OCI-LY1 (cell line): ENCODE data around the gene PLVAP.

ENCODE experiments used
- H2AFZ ChIP-seq: fragments of 200-600 bp; sonication (generic), shearing (Covaris generic); 2 replicates; pipeline ENCODE4 v1.6.0; 2014; ENCODE audit warnings: antibody characterized with exemption, mild to moderate bottlenecking, low read length
- H3F3A ChIP-seq: fragments of 200-600 bp; sonication (generic), shearing (Covaris generic); 2 replicates; pipeline ENCODE4 v1.6.0; 2014; ENCODE audit warnings: mild to moderate bottlenecking, antibody characterized with exemption, low read length, moderate library complexity; ENCODE audit not compliant: insufficient read depth
- H3K27ac ChIP-seq: fragments of 200-600 bp; sonication (generic); 2 replicates; pipeline ENCODE4 v1.5.1; 2014; ENCODE audit warnings: low read length, mixed run types, mild to moderate bottlenecking, low read depth; ENCODE audit not compliant: poor library complexity, severe bottlenecking
- H3K27me3 ChIP-seq: fragments of 200-600 bp; sonication (generic); 2 replicates; pipeline ENCODE4 v1.6.0; 2014; ENCODE audit warnings: antibody characterized with exemption, mild to moderate bottlenecking, low read length, moderate library complexity; ENCODE audit not compliant: insufficient read depth
- H3K36me3 ChIP-seq: fragments of 200-600 bp; sonication (generic); 2 replicates; pipeline ENCODE4 v1.6.1; 2014; ENCODE audit warnings: mild to moderate bottlenecking, antibody characterized with exemption, low read length, moderate library complexity, mixed read lengths; ENCODE audit not compliant: insufficient read depth
- H3K4me1 ChIP-seq: fragments of 200-600 bp; sonication (generic); 2 replicates; pipeline ENCODE4 v1.5.1; 2014; ENCODE audit warnings: mild to moderate bottlenecking, low read length, moderate library complexity; ENCODE audit not compliant: insufficient read depth, severe bottlenecking
- H3K4me2 ChIP-seq: fragments of 200-600 bp; sonication (generic), shearing (Covaris generic); 2 replicates; pipeline ENCODE4 v1.6.1; 2014; ENCODE audit warnings: low read length
- H3K4me3 ChIP-seq: fragments of 200-600 bp; sonication (generic); 2 replicates; pipeline ENCODE4 v1.5.1; 2014; ENCODE audit warnings: low read length, low read depth, mild to moderate bottlenecking, mixed read lengths; ENCODE audit not compliant: poor library complexity, severe bottlenecking
- H3K79me2 ChIP-seq: fragments of 200-600 bp; shearing (Covaris generic); 2 replicates; pipeline ENCODE4 v1.6.1; 2016; ENCODE audit warnings: mixed run types, low read length, mixed read lengths; ENCODE audit not compliant: insufficient read depth
- H3K9ac ChIP-seq: fragments of 200-600 bp; sonication (generic), shearing (Covaris generic); 2 replicates; pipeline ENCODE4 v1.6.1; 2014; ENCODE audit warnings: mild to moderate bottlenecking, low read length, mixed read lengths
- H3K9me2 ChIP-seq: fragments of 200-600 bp; sonication (generic), shearing (Covaris generic); 2 replicates; pipeline ENCODE4 v1.6.1; 2014; ENCODE audit warnings: low read depth, mild to moderate bottlenecking, low read length, mixed read lengths
- H3K9me3 ChIP-seq: fragments of 200-600 bp; shearing (Covaris generic); 2 replicates; pipeline ENCODE4 v1.6.1; 2014; ENCODE audit warnings: low read length, mixed read lengths
- H4K20me1 ChIP-seq: fragments of 200-600 bp; sonication (generic), shearing (Covaris generic); 2 replicates; pipeline ENCODE4 v1.6.0; 2016; ENCODE audit warnings: mild to moderate bottlenecking, low read length; ENCODE audit not compliant: insufficient read depth
- EZH2 ChIP-seq: fragments of 200-600 bp; sonication (generic), shearing (Covaris generic); IDR thresholded peaks from 2 replicates; pipeline ENCODE4 v1.8.0; 2017; ENCODE audit warnings: borderline replicate concordance, mixed run types, mild to moderate bottlenecking, antibody characterized with exemption, low read length, moderate library complexity, mixed read lengths
- TF ChIP-seq, protein P1 (sequence below): fragments of 200-600 bp; sonication (generic), shearing (Covaris generic); IDR thresholded peaks from 2 replicates; pipeline ENCODE4 v1.5.1; 2017; ENCODE audit warnings: mild to moderate bottlenecking, antibody characterized with exemption, low read length, moderate library complexity, mixed read lengths

Gene PLVAP

DNA sequence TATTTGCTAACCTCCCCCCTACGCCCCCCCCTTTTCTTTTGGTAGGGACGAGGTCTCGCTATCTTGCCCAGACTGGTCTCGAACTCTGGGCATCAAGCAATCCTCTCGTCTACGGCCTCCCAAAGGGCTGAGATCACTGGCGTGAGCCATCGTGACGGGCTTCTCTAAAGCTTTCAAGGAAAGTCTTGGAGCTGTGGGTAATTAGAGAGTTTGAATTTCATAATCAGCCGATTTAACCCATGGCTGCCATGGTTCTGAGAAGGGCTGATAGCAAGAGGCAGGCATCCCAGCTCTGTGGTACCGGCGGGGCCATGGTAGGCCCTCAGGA is 73.2 kb downstream of the PLVAP start:
- peak overlapping the region; percentile 78 for H3K4me3 ChIP-seq
- no peaks in the 10 kb centered on the region for H4K20me1 ChIP-seq
- H3K9me3 ChIP-seq = no peaks in the 10 kb centered on the region
- peak overlapping the region; percentile 43; the same call in 1 of the 2 replicates for H3K9ac ChIP-seq
- H3K27ac ChIP-seq = peak overlapping the region; percentile 18
- H2AFZ ChIP-seq = no peak overlapping the region
- H3K36me3 ChIP-seq = peaks cover 11% of the 10 kb centered on the region
- H3K4me1 ChIP-seq = peaks cover 39% of the 10 kb centered on the region
- no peaks in the 10 kb centered on the region; the same call in 1 of the 2 replicates for H3K79me2 ChIP-seq
- TF ChIP-seq EZH2 = no peak
- TF ChIP-seq, protein P1, sequence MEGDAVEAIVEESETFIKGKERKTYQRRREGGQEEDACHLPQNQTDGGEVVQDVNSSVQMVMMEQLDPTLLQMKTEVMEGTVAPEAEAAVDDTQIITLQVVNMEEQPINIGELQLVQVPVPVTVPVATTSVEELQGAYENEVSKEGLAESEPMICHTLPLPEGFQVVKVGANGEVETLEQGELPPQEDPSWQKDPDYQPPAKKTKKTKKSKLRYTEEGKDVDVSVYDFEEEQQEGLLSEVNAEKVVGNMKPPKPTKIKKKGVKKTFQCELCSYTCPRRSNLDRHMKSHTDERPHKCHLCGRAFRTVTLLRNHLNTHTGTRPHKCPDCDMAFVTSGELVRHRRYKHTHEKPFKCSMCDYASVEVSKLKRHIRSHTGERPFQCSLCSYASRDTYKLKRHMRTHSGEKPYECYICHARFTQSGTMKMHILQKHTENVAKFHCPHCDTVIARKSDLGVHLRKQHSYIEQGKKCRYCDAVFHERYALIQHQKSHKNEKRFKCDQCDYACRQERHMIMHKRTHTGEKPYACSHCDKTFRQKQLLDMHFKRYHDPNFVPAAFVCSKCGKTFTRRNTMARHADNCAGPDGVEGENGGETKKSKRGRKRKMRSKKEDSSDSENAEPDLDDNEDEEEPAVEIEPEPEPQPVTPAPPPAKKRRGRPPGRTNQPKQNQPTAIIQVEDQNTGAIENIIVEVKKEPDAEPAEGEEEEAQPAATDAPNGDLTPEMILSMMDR = no peak
- no peaks in the 10 kb centered on the region for H3K27me3 ChIP-seq
- H3K9me2 ChIP-seq = no peaks in the 10 kb centered on the region
- H3F3A ChIP-seq = peaks cover 6% of the 10 kb centered on the region; the same call in 1 of the 2 replicates
- H3K4me2 ChIP-seq = peak overlapping the region; percentile 84

- H3K36me3 ChIP-seq = peaks cover 16% of the 10 kb centered on the region
- peak within 1 kb of the TSS; percentile 78 for H3K4me3 ChIP-seq
- peaks cover 39% of the 10 kb centered on the region for H3K4me1 ChIP-seq
- no peaks in the 10 kb centered on the region for H3K9me2 ChIP-seq
- peaks cover 6% of the 10 kb centered on the region; the same call in 1 of the 2 replicates for H3F3A ChIP-seq
- H3K79me2 ChIP-seq = no peaks in the 10 kb centered on the region; the same call in 1 of the 2 replicates
- H3K4me2 ChIP-seq = peak within 1 kb of the TSS; percentile 84
- no peaks in the 10 kb centered on the region for H3K9me3 ChIP-seq
- H3K27ac ChIP-seq = peak within 1 kb of the TSS; percentile 75
- H2AFZ ChIP-seq = no peak within 1 kb of the TSS
- TF ChIP-seq, protein P1 = 0 out of 2 replicates have a peak, but pooled peaks have one; percentile 20
- TF ChIP-seq EZH2 = no peak
- H4K20me1 ChIP-seq = no peaks in the 10 kb centered on the region
- H3K27me3 ChIP-seq = no peaks in the 10 kb centered on the region
- peak within 1 kb of the TSS; percentile 80 for H3K9ac ChIP-seq
These were observed 73.8 kb downstream of the PLVAP start, which contains the start of gene ABHD8 for GRCh38 chr19:17303167-17303939. Gene ABHD8 (minus strand): TSS chr19:17303425. CDS start chr19:17301616, 1,809 bp downstream.

DNA sequence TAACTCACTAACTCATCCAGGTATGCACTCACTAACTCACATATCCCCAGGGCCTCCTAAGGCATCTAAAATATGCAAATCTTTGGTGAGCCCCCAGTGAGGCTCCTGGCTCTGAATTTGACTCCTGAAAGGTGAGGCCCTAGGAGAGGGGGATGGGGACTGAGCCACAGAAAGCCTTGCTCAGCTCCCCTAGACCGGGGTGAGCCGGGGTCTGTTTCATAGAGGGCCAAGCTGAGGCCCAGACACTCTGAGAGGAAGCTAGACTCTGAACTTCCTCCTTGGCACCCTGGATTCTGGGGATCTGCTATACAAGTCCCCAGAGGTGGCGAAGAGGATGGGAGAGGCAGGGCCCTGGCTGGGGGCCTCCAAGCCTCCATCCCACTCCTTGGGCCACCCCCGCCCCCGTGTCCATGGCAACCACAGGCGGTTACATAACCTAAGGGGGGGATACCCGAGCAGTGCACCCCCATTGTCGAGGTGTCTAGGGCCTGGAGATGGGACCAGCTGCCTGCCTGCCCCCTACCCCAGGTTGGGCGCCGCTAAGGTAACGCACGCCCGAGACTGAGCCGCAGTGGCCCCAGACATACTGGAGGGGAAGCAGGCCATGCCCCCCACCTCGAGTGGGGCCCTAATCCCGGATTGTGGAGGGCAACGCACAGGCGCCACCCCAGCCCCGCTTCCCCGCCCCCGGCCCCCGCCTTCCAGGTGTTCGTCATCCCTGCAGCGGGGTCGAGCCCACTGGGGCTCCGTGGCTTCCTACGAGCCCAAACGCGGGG is 74.6 kb downstream of the PLVAP start:
- H3K9me2 ChIP-seq = no peaks in the 10 kb centered on the region
- peaks cover 6% of the 10 kb centered on the region; the same call in 1 of the 2 replicates for H3F3A ChIP-seq
- no peaks in the 10 kb centered on the region for H4K20me1 ChIP-seq
- H3K79me2 ChIP-seq = no peaks in the 10 kb centered on the region; the same call in 1 of the 2 replicates
- peaks cover 35% of the 10 kb centered on the region for H3K4me1 ChIP-seq
- H3K4me3 ChIP-seq = peak overlapping the region; percentile 78
- H3K4me2 ChIP-seq = peak overlapping the region; percentile 84
- H3K9ac ChIP-seq = peak overlapping the region; percentile 80
- no peak overlapping the region for H2AFZ ChIP-seq
- peak overlapping the region; percentile 75 for H3K27ac ChIP-seq
- peaks cover 21% of the 10 kb centered on the region for H3K36me3 ChIP-seq
- no peaks in the 10 kb centered on the region for H3K9me3 ChIP-seq
- no peak for TF ChIP-seq EZH2
- TF ChIP-seq, protein P1 = no peak
- no peaks in the 10 kb centered on the region for H3K27me3 ChIP-seq
